GM12864 (cell line): Measurements from ENCODE around the gene ZNF189.

Source experiments
- DNase-seq: peaks from one replicate; pipeline ENCODE4 v3.0.0-alpha.2; 2011; ENCODE audit warnings: low read depth
- H3K4me3 ChIP-seq: 2 replicates; pipeline ENCODE4 v1.5.1; 2011; ENCODE audit warnings: mild to moderate bottlenecking, low read depth, low read length, control low read depth
- TF ChIP-seq, protein P1 (sequence below): IDR thresholded peaks from 2 replicates; pipeline ENCODE4 v1.5.1; 2011; ENCODE audit warnings: low read depth, mild to moderate bottlenecking, moderate library complexity, low read length, control low read depth, inconsistent platforms; ENCODE audit errors: missing control alignments

Gene ZNF189

GRCh38 chr9:101398068-101398929 lies at the start of gene ZNF189, which contains the start of gene MRPL50:
Gene ZNF189, plus strand, starts transcription at chr9:101398851. Its CDS starts 306 bp downstream, at chr9:101399157.
Gene MRPL50, minus strand, starts transcription at chr9:101398618. Its CDS starts 26 bp downstream, at chr9:101398592.
- H3K4me3 ChIP-seq = peak within 1 kb of the TSS; percentile 80
- DNase-seq = peak; percentile 96
- TF ChIP-seq, protein P1, sequence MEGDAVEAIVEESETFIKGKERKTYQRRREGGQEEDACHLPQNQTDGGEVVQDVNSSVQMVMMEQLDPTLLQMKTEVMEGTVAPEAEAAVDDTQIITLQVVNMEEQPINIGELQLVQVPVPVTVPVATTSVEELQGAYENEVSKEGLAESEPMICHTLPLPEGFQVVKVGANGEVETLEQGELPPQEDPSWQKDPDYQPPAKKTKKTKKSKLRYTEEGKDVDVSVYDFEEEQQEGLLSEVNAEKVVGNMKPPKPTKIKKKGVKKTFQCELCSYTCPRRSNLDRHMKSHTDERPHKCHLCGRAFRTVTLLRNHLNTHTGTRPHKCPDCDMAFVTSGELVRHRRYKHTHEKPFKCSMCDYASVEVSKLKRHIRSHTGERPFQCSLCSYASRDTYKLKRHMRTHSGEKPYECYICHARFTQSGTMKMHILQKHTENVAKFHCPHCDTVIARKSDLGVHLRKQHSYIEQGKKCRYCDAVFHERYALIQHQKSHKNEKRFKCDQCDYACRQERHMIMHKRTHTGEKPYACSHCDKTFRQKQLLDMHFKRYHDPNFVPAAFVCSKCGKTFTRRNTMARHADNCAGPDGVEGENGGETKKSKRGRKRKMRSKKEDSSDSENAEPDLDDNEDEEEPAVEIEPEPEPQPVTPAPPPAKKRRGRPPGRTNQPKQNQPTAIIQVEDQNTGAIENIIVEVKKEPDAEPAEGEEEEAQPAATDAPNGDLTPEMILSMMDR = no peak

DNA sequence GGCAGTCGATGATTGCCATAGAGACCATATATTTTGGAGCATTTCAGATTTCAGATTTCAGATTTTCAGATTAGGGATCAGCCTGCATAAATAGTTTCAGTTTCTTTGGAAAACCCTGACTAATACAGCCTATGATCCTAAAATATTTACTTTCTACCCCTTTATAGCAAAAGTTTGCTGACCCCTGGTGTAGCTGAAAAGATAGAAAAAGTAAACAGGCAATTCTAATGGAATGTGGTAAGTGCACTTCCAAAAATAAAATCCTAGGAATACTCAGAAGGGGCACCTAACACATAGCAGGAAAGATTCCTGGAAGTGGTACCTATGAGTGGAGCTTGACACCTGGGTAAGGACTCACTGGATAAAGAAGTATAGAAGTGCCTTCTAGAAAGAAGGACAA lies 48.4 kb upstream of the ZNF189 start:
- no peak for DNase-seq
- TF ChIP-seq, protein P1 = no peak
- H3K4me3 ChIP-seq = no peak overlapping the region

GRCh38 chr9:101352892-101353463 lies 45.7 kb upstream of the ZNF189 start:
- DNase-seq = no peak
- H3K4me3 ChIP-seq = no peak overlapping the region
- TF ChIP-seq, protein P1 = no peak

GRCh38 chr9:101353683-101354082 lies 45.0 kb upstream of the ZNF189 start:
- no peak for DNase-seq
- TF ChIP-seq, protein P1 = no peak
- no peak overlapping the region for H3K4me3 ChIP-seq

DNA sequence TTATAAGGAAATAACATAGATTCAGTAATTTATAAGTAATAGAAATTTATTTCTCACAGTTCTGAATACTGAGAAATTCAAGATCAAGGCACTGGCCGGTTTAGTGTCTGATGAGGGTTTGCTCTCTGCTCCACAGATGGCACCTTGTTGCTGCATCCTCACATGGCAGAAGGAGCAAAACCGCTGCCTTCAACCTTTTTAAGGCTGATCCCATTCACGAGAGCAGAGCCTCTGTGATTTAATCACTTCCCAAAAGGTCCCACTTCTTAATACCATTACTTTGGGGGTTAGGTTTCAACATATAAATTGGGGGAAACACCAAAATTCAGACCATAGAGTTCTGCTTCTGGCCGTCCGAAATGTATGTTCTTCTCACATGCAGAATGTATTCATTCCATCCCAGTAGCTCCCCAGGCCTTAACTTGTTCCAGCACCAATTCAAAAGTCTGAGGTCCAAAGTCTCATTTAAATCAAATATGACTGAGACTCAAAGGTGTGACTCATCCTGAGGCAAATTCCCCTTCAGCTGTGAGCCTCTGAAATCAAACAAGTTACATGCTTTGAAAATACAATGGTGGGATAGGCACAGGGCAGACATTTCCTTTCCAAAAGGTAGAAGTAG lies 44.4 kb upstream of the ZNF189 start:
- TF ChIP-seq, protein P1 = no peak
- DNase-seq = no peak
- no peak overlapping the region for H3K4me3 ChIP-seq

DNA sequence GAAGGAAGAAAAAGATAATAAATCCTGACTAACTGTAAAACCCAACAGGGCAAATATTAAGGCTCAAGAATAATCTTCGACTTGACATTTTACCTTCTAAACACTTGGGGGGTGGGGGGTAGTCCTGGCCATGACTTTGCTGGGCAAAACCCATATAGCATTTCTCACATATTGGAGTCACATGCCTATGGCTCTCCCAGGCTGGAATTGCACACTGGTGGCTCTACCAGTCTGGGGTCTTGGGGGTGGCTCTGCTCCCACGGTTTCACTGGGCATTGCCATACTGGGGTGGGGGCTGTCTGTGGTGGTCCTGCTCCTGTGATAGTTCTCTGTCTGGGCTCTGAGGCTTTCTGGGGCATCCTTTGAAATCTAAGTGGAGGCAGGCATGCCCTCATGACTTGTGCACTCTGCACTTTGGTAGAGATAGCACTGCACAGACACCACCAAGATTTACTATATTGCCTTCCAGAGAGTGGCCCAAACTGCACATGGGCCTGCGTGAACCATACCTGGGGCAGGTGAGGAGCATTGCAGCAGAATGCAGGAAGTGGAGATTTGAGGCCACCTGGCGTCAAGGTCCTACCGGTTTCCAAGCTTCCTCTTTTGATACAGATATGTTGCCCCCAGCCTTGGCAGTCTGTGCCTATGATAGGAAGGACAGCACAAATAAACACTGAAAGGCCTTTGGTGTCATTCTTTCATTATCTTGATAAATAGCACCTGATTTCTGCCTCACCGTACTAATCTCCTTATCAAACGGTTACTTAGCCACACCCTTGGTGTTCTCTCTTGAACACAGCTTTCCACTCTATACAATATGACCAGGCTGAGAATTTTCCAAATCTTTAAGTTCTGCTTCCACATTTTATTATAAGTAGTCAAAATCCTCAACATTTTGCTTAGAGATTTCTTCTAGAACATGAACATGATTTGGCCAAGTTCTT lies 43.6 kb upstream of the ZNF189 start:
- no peak overlapping the region for H3K4me3 ChIP-seq
- no peak for DNase-seq
- TF ChIP-seq, protein P1 = no peak
